Right lobe of liver (tissue), 4 donors: ENCODE results near the gene KCTD19.

ENCODE experiments used
- POLR2A ChIP-seq: fragments of 450-650 bp; IDR thresholded peaks from one replicate; pipeline ENCODE4 v1.6.1; 2017; ENCODE audit warnings: antibody characterized with exemption, mild to moderate bottlenecking
- TF ChIP-seq, protein P1 (sequence below), 4 donors: fragments of 200-600 bp in 3 of 4; fragments of 450-650 bp in 1 of 4; IDR thresholded peaks; one replicate each; pipeline versions ENCODE4 v1.5.1 to v1.8.0; 2016 to 2022; ENCODE audit warnings: antibody characterized with exemption in 4 of 4, mild to moderate bottlenecking in 2 of 4
- donor health status: DM: no; HTN: no; CAD: no.
- donor health status: DM: no; HTN: no; CAD: no.
- donor health status: DM: no; HTN: yes; CAD: no.

DNA sequence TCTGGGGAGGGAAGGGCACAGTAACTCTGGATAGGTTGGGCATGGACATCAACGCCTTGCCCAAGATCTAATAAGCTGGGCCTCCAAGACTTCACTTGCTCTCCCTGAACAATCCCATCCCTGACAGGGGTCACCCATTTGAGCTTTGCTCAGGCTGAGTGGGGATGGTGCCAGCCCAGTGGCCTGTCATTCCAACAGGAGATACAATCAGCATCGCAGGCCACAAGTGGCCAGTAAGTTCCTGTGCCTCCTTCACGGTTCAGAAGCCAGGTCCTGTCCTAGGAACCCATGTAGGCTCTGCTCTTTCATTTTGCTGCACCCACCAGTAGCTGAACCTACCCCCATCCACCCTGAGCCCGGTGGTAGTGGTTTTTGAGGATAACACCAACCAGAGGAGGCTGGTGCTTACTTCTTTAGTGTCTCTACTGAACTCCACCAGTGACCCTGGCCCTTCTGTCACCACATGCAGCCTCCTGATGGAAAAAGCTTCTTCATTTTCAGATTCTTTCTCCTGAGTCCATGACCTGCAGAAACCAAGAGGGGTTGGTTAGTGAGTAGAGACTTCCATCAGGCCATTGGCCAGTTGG, 32.3 kb downstream of the KCTD19 start:
- TF ChIP-seq, protein P1, sequence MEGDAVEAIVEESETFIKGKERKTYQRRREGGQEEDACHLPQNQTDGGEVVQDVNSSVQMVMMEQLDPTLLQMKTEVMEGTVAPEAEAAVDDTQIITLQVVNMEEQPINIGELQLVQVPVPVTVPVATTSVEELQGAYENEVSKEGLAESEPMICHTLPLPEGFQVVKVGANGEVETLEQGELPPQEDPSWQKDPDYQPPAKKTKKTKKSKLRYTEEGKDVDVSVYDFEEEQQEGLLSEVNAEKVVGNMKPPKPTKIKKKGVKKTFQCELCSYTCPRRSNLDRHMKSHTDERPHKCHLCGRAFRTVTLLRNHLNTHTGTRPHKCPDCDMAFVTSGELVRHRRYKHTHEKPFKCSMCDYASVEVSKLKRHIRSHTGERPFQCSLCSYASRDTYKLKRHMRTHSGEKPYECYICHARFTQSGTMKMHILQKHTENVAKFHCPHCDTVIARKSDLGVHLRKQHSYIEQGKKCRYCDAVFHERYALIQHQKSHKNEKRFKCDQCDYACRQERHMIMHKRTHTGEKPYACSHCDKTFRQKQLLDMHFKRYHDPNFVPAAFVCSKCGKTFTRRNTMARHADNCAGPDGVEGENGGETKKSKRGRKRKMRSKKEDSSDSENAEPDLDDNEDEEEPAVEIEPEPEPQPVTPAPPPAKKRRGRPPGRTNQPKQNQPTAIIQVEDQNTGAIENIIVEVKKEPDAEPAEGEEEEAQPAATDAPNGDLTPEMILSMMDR (IDR thresholded peaks at IDR 0.05) = no peak
- no peak for TF ChIP-seq POLR2A
